GM12873 (cell line): Measurements from ENCODE around the gene AK1.

ENCODE experiments used
- TF ChIP-seq, protein P1 (sequence below): IDR thresholded peaks from 2 replicates; pipeline ENCODE4 v1.5.1; 2012; ENCODE audit warnings: low read depth, mild to moderate bottlenecking, moderate library complexity, low read length, control low read depth; ENCODE audit not compliant: insufficient read depth; ENCODE audit errors: missing control alignments

Gene AK1, protein sequence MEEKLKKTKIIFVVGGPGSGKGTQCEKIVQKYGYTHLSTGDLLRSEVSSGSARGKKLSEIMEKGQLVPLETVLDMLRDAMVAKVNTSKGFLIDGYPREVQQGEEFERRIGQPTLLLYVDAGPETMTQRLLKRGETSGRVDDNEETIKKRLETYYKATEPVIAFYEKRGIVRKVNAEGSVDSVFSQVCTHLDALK

DNA sequence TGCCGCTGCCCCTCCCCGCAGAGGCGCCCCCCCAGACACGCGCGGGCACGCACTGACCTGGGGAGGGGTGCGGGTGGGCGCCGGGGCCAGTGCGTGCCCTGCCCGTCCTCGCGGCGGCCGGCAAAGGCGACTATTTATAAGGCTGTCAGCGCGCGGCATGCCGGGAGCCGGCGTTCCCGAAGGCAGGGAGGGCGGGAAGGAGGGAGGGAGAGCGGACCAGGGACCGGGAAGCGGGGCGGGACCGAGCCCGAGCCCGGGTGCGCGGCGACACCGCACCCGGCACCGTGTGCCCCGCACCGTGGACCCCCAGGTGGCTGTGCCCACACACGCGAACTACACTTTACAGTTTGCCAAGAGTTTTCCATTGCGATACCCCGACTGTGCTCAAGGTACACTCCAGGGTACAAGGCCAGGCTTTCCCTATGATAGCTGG, at the start of gene AK1:
TSS of gene AK1 (minus strand) at position 110 of the 433 bp plus-strand sequence. CDS start 3,058 bp downstream, outside the sequence.
- TF ChIP-seq, protein P1, sequence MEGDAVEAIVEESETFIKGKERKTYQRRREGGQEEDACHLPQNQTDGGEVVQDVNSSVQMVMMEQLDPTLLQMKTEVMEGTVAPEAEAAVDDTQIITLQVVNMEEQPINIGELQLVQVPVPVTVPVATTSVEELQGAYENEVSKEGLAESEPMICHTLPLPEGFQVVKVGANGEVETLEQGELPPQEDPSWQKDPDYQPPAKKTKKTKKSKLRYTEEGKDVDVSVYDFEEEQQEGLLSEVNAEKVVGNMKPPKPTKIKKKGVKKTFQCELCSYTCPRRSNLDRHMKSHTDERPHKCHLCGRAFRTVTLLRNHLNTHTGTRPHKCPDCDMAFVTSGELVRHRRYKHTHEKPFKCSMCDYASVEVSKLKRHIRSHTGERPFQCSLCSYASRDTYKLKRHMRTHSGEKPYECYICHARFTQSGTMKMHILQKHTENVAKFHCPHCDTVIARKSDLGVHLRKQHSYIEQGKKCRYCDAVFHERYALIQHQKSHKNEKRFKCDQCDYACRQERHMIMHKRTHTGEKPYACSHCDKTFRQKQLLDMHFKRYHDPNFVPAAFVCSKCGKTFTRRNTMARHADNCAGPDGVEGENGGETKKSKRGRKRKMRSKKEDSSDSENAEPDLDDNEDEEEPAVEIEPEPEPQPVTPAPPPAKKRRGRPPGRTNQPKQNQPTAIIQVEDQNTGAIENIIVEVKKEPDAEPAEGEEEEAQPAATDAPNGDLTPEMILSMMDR: no peak

DNA sequence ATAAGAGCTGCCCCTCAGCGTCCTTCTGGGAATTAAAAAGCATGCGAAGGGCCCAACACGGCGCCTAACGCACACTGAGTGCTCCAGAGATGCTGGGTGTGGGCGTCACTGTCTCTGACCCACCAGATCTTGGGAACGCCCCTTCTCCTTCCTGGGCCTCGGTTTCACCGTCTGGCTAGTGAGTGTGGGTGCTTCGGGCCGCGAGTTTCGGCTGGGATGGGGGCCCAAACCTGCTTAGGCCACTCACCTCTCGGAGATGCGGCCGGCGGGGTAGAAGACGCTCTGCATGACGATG, 49.4 kb upstream of the AK1 start:
- TF ChIP-seq, protein P1: no peak

DNA sequence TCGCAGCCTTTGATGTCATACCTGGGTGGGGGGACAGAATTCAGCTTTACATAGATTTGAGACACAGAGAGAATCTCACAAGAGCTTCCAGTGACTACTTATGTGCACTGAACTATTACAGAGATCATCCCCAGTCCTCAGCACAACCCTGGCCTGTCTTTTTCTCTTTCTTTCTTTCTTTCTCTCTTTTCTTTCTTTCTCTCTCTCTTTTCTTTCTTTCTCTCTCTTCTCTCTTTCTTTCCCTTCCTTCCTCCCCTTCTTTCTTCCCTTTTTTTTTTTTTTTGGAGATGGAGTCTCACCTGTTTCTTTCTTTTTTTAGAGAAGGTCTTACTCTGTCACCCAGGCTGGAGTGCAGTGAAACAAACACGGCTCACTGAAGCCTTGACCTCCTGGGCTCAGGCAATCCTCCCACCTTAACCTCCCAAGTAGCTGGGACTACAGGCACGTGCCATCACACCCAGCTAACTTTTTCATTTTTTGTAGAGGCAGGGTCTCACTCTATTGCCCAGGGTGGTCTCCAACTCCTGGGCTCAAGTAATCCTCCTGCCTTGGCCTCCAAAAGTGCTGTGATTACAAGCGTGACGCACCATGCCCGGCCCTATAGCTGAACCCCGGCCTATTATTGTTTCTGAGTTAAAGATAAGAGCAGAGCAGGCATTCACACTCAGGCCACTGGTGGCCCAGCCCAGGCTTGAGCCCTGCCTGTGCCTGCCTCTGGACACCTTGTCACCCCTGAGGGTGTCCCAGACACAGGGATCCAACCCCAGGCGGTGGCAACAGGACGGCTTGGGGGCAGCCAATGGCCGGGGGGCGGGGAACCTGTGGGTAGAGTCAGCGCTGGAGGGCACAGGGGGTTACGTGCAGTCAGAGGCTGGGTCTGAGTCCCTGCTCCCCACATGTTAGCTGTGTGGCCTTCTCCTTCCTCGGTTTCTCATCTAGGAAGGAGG, 48.8 kb upstream of the AK1 start:
- TF ChIP-seq, protein P1: no peak

DNA sequence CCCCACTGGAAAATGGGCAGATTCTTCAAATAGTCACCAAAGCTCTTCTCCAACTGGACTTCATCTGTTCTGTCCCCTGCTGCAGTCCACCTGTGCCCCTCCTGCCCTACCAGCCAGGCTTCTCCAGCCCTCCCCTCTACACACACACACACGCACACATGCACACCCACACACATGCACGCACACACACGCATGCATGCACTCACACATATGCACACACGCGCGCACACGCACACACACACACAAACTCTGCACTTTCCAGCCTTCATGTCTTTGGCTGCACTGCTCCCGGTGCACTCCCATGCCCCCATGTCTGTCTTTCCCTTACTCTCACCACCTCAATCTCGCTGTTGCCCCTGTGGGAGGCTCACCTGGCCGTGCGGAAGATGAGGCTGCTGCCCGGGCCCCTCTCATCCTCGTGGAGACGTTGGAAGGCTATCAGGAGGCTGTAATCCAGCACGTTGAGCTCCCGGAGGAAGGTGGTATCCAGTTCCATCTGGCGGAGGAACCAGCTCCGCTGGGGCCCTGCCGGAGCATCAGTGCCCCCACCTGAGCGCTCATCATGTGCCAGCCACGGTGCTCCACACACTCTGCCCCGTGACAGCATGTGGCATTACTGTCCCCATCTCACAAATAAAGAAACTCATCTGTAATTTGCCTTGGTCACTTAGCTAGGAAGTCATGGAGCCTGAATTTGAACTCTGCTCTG, 47.4 kb upstream of the AK1 start:
- TF ChIP-seq, protein P1: no peak

DNA sequence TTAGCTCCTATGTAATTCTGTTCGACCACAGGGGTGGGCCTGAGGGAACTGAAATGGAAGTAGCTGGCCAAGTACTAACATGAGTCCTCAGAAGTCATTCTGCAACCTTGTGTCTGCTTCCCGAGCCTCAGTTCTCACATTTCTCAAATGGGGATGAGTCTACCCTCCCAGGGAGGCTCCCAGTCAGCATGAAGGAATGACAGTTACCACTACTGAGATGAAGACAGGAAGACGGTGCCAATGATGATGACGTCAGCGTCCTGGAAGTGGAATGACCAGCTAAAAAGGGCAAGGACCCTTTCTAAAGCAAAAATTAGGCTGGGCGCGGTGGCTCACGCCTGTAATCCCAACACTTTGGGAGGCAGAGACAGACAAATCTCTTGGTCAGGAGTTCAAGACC, 46.3 kb upstream of the AK1 start:
- TF ChIP-seq, protein P1: no peak

DNA sequence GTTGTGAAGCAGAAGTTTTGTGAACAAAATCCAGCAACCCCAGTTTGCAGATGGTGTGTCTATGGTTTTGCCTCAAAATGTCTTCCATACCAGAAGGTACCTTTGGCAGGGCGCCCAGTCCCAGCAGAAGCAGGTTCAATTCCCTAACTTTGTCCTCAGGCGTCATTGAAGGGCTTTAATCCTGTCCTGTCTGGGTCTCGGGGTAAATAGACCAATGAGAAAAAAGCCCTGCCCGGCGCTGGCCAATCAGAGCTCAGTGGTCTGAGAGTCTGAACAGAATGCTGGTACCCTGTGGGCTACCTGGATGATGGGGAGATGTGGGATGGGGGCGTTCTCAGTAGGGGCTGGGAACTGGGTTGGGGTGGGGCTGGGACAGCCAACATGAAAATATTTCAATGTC, 45.6 kb upstream of the AK1 start:
- TF ChIP-seq, protein P1: no peak

DNA sequence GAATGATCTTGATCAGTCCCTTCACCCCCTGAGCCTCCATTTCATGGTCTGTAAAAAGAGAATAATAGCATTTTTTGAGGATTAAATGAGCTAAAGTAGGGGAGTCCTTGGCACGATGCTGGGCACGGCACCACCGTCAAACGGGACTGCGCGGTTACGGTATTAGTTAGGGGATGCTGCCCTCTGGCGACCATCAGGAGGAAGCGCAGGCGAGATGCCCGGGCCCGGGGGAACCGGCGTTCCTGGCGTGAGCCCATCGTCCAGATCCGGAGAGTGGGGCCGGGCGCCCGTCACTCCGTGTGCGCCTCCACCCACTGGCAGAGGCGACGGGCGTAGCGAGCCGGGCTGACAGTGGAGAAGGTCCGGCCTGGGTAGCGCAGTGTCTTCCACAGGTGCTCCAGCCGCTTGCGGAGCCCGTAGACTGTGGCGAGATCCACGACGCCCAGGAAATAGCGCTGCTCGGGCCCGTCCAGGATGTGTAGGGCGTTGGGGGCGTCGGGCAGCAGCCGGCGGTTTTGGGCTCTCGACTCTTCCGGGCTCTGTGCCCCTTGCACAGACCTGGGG, 44.2 kb upstream of the AK1 start:
- TF ChIP-seq, protein P1: peak; percentile 95
